NB4 (cell line): ENCODE results near the gene TRPM4.

Experiments
- POLR2A ChIP-seq: IDR thresholded peaks from 2 replicates; pipeline ENCODE4 v1.6.1; 2011; ENCODE audit warnings: mild to moderate bottlenecking; ENCODE audit not compliant: insufficient read length; ENCODE audit errors: extremely low read depth
- TF ChIP-seq, protein P1 (sequence below): IDR thresholded peaks from one replicate; pipeline ENCODE4 v1.5.1; 2012; ENCODE audit warnings: low read depth, low read length

DNA sequence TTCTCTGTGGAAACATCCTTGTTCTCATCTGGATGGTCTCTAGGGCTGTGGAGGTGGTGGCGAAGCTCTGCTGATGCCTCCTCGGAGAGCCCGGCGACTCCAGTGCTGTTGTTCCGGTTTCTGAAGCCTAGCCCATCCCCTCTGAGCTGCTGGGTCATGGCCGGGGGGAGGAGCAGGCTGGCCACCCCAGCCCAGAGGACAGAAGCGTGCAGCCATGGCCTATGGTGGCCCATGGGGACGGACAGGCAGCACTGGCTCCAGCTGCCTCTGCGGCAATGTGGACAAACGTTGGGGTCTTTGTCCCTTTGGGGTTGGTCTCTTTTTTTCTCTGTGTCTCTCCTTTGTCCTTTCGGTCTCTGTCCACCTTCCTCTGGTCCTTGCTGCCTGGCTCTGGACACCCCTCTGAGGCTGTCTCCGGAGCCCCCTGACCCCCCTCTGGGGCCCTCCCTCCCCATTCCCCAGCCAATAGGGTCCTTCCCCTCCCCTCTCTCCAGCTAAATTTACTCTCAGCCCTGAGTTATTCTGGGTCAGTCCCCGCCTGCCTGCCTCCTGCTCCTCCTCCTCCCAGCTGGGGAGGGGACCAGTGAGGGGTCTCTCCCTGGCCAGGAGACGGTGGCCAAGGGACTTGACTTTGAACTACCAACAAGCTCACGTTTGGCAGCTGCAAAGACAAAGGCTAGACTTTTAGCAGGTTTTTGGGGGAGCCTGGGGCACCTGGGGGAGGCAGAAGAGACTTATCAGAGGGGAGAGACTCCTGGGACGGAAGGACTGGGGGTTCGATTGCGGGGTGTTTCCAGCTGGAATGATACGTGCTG lies 2.4 kb upstream of the TRPM4 start, which contains the start of gene HRC:
- TF ChIP-seq, protein P1, sequence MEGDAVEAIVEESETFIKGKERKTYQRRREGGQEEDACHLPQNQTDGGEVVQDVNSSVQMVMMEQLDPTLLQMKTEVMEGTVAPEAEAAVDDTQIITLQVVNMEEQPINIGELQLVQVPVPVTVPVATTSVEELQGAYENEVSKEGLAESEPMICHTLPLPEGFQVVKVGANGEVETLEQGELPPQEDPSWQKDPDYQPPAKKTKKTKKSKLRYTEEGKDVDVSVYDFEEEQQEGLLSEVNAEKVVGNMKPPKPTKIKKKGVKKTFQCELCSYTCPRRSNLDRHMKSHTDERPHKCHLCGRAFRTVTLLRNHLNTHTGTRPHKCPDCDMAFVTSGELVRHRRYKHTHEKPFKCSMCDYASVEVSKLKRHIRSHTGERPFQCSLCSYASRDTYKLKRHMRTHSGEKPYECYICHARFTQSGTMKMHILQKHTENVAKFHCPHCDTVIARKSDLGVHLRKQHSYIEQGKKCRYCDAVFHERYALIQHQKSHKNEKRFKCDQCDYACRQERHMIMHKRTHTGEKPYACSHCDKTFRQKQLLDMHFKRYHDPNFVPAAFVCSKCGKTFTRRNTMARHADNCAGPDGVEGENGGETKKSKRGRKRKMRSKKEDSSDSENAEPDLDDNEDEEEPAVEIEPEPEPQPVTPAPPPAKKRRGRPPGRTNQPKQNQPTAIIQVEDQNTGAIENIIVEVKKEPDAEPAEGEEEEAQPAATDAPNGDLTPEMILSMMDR = no peak
- no peak for TF ChIP-seq POLR2A
